Measurements from ENCODE around the gene PDE3A. TPM values are rescaled to one million over a fixed set of nuclear protein-coding genes. Genes with fewer than 3 reads are reported as not detected.
"Not testable (repeated sequence)": the region's sequence is repeated elsewhere in the genome, so short reads cannot be mapped to it uniquely, and the experiment has no call there.

PDE3A gene
- total RNA-seq, 2 experiments from 2014 or later: not detected

GRCh38 chr12:20376984-20377383 lies 8.6 kb downstream of the PDE3A start:
- TF ChIP-seq CTCF (IDR thresholded peaks at IDR 0.05): peak; percentile 20
- POLR2A ChIA-PET: no interaction called here
- peaks cover 7% of the 10 kb centered on the region for H3K27me3 Mint-ChIP-seq
- no peak for DNase-seq
- intact Hi-C loops (cut with micrococcal nuclease): no loop called here
- no peaks in the 10 kb centered on the region for H3K36me3 Mint-ChIP-seq (ENCODE audit: low read depth)
- no peak overlapping the region for H3K4me3 Mint-ChIP-seq
- no peaks in the 10 kb centered on the region for H3K4me1 Mint-ChIP-seq (ENCODE audit: low read depth)
- no peak for ATAC-seq
- no peak overlapping the region for H3K27ac Mint-ChIP-seq
- no peaks in the 10 kb centered on the region for H3K9me3 Mint-ChIP-seq
- CTCF ChIA-PET: interaction anchor here (0.7 kb wide), 1 partner anchor 638 kb away, joined by 3 read pairs; no protein-coding TSS in a partner anchor

- H3K4me3 Mint-ChIP-seq: no peak overlapping the region
- H3K27ac Mint-ChIP-seq: no peak overlapping the region
- POLR2A ChIA-PET: no interaction called here
- no peak for DNase-seq
- CTCF ChIA-PET: interaction anchor here (1.0 kb wide), 1 partner anchor 10 kb away, joined by 3 read pairs; no protein-coding TSS in a partner anchor
- no peak for TF ChIP-seq CTCF (IDR thresholded peaks at IDR 0.05)
- no peaks in the 10 kb centered on the region for H3K4me1 Mint-ChIP-seq (ENCODE audit: low read depth)
- ATAC-seq: no peak
- H3K36me3 Mint-ChIP-seq (ENCODE audit: low read depth): no peaks in the 10 kb centered on the region
- H3K27me3 Mint-ChIP-seq: peaks cover 4% of the 10 kb centered on the region
- H3K9me3 Mint-ChIP-seq: no peaks in the 10 kb centered on the region
- intact Hi-C loops (cut with micrococcal nuclease): no loop called here
Observed at GRCh38 chr12:20377750-20378149, 9.4 kb downstream of the PDE3A start.

GRCh38 chr12:20382117-20382516 lies 13.8 kb downstream of the PDE3A start:
- ChIA-PET POLR2A (no interaction called here), CTCF (no interaction called here)
- no peaks in the 10 kb centered on the region for H3K36me3 Mint-ChIP-seq (ENCODE audit: low read depth)
- H3K27me3 Mint-ChIP-seq: no peaks in the 10 kb centered on the region
- intact Hi-C loops (cut with micrococcal nuclease): no loop called here
- no peak overlapping the region for H3K27ac Mint-ChIP-seq
- H3K4me3 Mint-ChIP-seq: no peak overlapping the region
- no peak for DNase-seq
- TF ChIP-seq CTCF (IDR thresholded peaks at IDR 0.05): no peak
- no peak for ATAC-seq
- H3K4me1 Mint-ChIP-seq (ENCODE audit: low read depth): no peaks in the 10 kb centered on the region
- H3K9me3 Mint-ChIP-seq: peaks cover 5% of the 10 kb centered on the region

- intact Hi-C loops (cut with micrococcal nuclease): no loop called here
- Mint-ChIP-seq H3K4me1 (ENCODE audit: low read depth) (no peaks in the 10 kb centered on the region), H3K36me3 (ENCODE audit: low read depth) (no peaks in the 10 kb centered on the region), H3K27ac (no peak overlapping the region), H3K9me3 (peaks cover 5% of the 10 kb centered on the region), H3K27me3 (no peaks in the 10 kb centered on the region), H3K4me3 (no peak overlapping the region)
- no peak for ATAC-seq
- DNase-seq: no peak
- TF ChIP-seq CTCF (IDR thresholded peaks at IDR 0.05): no peak
- ChIA-PET CTCF (no interaction called here), POLR2A (no interaction called here)
Observed at GRCh38 chr12:20383612-20384011, 15.3 kb downstream of the PDE3A start.

- intact Hi-C loops (cut with micrococcal nuclease); H3K27ac Mint-ChIP-seq; ATAC-seq; H3K4me3 Mint-ChIP-seq; H3K27me3 Mint-ChIP-seq; POLR2A ChIA-PET; H3K36me3 Mint-ChIP-seq (ENCODE audit: low read depth); H3K4me1 Mint-ChIP-seq (ENCODE audit: low read depth); H3K9me3 Mint-ChIP-seq; DNase-seq; CTCF ChIA-PET: not testable (repeated sequence)
Observed at GRCh38 chr12:20384836-20385235, 16.5 kb downstream of the PDE3A start.

- ChIA-PET CTCF (no interaction called here), POLR2A (no interaction called here)
- intact Hi-C loops (cut with micrococcal nuclease): no loop called here
- no peaks in the 10 kb centered on the region for H3K4me1 Mint-ChIP-seq (ENCODE audit: low read depth)
- H3K27ac Mint-ChIP-seq: no peak overlapping the region
- H3K27me3 Mint-ChIP-seq: no peaks in the 10 kb centered on the region
- H3K9me3 Mint-ChIP-seq: no peaks in the 10 kb centered on the region
- H3K36me3 Mint-ChIP-seq (ENCODE audit: low read depth): no peaks in the 10 kb centered on the region
- DNase-seq (no peak), ATAC-seq (no peak)
- no peak overlapping the region for H3K4me3 Mint-ChIP-seq
- no peak for TF ChIP-seq CTCF (IDR thresholded peaks at IDR 0.05)
Observed at GRCh38 chr12:20390846-20391245, 22.5 kb downstream of the PDE3A start.
